Fibroblast of the aortic adventitia (primary cell): ENCODE data around the gene HEATR5A. TPM values are rescaled to one million over a fixed set of nuclear protein-coding genes. Genes with fewer than 3 reads are reported as not detected.
"Not testable (repeated sequence)": the region's sequence is repeated elsewhere in the genome, so short reads cannot be mapped to it uniquely, and the experiment has no call there.

Experiments used
- DNase-seq: peaks from one replicate; pipeline ENCODE4 v3.0.0-alpha.2; 2010; ENCODE audit warnings: low read depth
- H3K4me3 ChIP-seq: 2 replicates; pipeline ENCODE4 v1.5.1; 2011; ENCODE audit warnings: low read depth, mild to moderate bottlenecking, control low read depth, low read length, moderate library complexity
- total RNA-seq: library from RNA; depleted of rRNA; stranded (reverse); fragments of >200 nt; gene quantifications from 2 replicates; pipeline ENCODE4 v1.2.3, GENCODE V29; 2012; ENCODE audit warnings: low replicate concordance
- TF ChIP-seq, protein P1 (sequence below): IDR thresholded peaks from 2 replicates; pipeline ENCODE4 v1.5.1; 2011; ENCODE audit warnings: mild to moderate bottlenecking, low read length, control low read depth, inconsistent platforms; ENCODE audit not compliant: insufficient read depth

Gene HEATR5A
- total RNA-seq, 1 donor: 52.4 TPM

DNA sequence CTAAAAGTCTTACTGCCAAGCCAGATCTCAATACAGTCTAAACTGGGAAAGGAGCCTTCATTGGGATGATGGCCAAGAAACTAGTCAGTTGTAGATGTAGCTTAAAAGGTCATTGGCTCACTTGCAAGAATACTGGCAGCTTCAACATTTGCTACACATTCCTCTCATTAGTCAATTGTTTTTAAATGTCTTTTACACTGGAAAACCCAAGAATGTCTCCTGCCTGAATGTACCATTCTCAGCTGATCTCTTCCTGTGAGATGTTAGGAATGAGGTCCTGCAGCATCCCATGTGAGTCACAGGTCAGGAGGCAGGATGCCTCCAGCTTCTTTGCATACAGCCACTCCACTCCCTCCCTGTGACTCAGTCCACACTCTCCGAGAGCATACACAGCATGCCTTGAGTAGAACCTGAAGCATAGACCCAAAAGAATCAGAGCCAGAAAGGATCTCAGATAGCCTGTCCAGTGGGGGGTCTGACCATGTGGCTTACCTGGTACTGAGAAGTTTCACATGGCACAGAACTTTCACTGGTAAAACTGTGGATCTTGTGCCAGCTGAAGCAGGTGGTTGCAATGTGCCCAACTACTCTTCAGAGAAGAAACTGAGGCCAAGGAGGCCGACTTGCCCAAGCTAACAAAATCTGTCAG lies 156.7 kb downstream of the HEATR5A start:
- peak; percentile 100 for DNase-seq
- H3K4me3 ChIP-seq: no peak overlapping the region
- TF ChIP-seq, protein P1, sequence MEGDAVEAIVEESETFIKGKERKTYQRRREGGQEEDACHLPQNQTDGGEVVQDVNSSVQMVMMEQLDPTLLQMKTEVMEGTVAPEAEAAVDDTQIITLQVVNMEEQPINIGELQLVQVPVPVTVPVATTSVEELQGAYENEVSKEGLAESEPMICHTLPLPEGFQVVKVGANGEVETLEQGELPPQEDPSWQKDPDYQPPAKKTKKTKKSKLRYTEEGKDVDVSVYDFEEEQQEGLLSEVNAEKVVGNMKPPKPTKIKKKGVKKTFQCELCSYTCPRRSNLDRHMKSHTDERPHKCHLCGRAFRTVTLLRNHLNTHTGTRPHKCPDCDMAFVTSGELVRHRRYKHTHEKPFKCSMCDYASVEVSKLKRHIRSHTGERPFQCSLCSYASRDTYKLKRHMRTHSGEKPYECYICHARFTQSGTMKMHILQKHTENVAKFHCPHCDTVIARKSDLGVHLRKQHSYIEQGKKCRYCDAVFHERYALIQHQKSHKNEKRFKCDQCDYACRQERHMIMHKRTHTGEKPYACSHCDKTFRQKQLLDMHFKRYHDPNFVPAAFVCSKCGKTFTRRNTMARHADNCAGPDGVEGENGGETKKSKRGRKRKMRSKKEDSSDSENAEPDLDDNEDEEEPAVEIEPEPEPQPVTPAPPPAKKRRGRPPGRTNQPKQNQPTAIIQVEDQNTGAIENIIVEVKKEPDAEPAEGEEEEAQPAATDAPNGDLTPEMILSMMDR: no peak

DNA sequence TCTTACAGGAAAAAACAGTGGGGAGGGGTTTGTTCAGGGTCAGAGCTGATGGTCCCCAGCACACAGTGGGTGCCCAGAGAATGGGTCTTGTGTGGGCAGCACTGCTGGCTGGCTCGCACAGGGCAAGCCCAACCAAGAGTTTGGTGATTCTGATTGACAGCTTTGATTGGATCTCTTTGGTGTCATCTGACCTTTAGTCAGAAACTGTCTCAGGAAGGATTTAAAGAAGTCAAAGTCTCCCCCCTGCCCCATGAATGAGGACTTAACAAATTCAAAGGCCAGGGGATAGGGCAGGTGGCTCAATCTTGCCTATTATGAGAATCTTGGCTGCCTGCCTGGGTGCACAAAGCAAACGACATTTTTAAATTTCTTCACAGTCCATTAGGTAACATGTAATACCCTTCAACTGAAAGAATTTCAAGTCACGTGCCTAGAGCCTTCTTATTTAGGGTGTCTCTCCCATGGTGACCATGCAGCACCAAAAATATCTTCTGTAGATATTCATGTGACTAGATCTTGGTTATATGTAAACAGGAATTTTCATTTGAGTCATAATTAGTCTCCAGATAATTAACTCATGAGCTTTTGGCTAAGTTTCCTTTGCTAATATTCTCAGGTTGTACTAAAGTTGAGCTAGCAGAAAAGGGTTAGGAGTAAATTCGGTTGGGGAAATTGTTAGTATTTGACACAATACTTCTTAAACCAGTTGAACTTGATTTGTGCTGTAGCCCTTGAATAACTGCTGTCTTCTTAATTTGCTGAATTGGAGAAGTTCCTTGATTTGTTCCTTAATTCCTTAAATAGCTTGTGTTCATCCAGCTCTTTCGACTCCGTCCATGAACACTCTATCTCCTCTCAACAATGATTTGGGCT lies 158.3 kb downstream of the HEATR5A start:
- TF ChIP-seq, protein P1: no peak
- H3K4me3 ChIP-seq: no peak overlapping the region
- DNase-seq: peak; percentile 75

DNA sequence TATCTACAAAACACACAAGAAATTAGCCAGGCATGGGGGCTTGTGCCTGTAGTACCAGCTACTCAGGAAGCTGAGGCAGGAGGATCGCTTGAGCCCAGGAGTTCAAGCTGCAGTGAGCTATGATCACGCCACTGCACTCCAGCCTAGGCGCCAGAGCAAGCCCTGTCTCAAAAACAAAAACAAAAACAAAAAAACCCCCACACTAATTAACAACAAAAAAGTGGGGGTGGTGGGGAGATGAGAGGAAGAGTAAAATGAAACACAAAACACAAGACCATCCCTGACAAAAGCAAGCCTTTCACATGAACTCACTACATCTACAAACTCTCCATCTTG lies 158.9 kb downstream of the HEATR5A start:
- H3K4me3 ChIP-seq: no peak overlapping the region
- DNase-seq: no peak
- TF ChIP-seq, protein P1: no peak

DNA sequence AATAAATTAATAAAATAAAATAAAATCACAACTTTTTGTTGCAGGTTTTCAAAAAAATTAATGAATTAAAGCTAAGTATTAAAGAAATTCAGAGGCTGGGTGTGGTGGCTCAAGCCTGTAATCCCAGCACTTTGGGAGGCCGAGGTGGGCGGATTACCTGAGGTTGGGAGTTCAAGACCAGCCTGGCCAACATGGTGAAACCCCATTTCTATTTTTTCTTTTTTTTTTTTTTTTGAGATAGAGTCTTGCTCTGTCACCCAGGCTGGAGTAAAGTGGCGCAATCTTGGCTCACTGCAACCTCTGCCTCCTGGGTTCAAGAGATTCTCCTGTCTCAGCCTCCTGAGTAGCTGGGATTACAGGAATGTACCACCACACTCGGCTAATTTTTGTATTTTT lies 161.3 kb downstream of the HEATR5A start:
- not testable (repeated sequence) for DNase-seq, H3K4me3 ChIP-seq

DNA sequence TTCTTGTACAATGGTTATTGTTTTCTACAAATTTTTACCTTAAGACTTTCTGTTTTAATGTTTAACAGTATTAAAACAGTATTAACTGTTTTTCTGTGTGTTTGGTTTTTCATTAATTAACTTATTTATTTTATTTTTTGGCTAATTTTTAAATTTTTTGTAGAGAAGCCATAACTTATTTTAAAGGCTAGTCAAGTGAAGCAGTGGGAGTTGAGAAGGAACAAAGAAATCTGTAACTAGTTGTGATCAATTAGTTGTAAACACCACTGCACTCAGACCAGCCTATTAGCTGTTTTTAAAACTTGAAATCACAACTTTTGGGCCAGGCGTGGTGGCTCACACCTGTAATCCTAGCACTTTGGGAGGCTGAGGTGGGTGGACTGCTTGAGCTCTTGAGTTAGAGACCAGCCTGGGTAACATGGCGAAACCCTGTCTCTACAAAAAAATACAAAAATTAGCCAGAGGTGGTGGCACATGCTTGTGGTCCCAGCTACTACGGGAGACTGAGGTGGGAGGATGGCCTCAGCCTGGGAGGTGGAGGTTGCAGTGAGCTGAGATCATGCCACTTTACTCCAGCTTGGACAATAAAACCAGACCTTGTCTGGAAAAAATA lies 161.8 kb downstream of the HEATR5A start:
- no peak overlapping the region for H3K4me3 ChIP-seq
- TF ChIP-seq, protein P1: no peak
- no peak for DNase-seq

DNA sequence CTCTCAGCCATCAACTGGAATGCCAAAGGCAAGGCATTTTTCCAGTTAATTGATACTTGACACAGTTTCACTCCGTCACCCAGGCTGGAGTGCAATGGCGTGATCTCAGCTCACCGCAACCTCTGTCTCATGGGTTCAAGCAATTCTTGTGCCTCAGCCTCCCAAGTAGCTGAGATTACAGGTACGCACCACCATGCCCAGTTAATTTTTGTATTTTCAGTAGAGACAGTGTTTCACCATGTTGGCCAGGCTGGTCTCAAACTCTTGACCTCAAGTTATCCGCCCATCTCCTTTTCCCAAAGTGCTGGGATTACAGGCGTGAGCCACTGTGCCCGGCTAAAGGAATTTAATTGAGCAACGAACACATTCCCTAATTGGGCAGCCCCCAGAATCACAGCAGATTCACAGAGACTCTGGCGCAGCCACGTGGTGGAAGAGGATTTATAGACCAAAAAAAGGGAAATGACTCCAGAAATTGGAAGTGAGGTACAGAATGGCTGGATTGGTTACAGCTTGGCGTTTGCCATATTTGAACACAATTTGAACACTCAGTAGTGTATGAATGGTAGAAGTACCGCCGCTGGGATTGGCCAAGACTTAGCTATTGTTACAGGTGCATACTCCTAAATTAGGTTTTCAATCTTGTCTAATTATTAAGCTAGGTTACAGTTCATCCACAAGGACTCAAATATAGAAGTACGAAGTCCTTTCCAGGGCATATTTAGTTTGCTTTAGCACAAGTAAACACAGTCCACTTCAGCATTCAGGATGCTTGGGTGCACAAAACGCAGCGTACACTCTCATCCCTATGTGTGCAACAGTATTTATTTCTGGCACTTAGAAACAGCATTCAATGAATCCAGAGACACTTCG lies 162.6 kb downstream of the HEATR5A start:
- not testable (repeated sequence) for DNase-seq

DNA sequence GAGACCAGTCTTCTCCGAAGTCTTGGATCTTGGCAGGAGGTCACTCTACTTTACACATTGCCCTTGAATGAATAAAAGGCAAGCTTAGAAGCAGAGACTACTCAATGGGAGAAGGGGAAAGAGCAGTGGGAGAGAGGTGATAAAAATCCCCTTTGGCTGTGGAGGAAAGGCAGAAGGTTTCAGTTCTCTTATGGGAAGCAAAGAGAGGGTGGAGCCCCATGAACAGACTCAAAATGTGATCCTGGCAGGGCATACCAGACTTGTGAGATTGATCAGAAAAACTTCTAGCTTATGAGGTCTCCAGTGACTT lies 163.2 kb downstream of the HEATR5A start:
- TF ChIP-seq, protein P1: no peak
- no peak for DNase-seq
- no peak overlapping the region for H3K4me3 ChIP-seq

More for the DNA sequence above, 162.6 kb downstream of the HEATR5A start:
- not testable (repeated sequence) for H3K4me3 ChIP-seq
